ENCODE data around the gene CTPS2. TPM values are rescaled to one million over a fixed set of nuclear protein-coding genes. Genes with fewer than 3 reads are reported as not detected.
"Not testable (repeated sequence)": the region's sequence is repeated elsewhere in the genome, so short reads cannot be mapped to it uniquely, and the experiment has no call there.

Gene CTPS2
- polyA plus RNA-seq, 1 of the 3 experiments (the other 2 are of a cell fraction): 6.1 TPM

GRCh38 chrX:16585486-16586376, 126.7 kb downstream of the CTPS2 start:
- no peak for DNase-seq
- Histone ChIP-seq H3K4me2 (no peak overlapping the region), H3K27ac (ENCODE audit: low read depth in 2 of 2, low read length in 1 of 2) (no peak overlapping the region; a peak in 1 of 4 replicates), H4K20me1 (ENCODE audit: insufficient read depth) (no peaks in the 10 kb centered on the region), H3F3A (replicated peaks; ENCODE audit: insufficient read depth) (peaks cover 14% of the 10 kb centered on the region), H3K4me1 (ENCODE audit: control insufficient read depth in 1 of 2, insufficient read depth in 2 of 2, low read depth in 1 of 2, low read length in 1 of 2) (peaks cover 4% of the 10 kb centered on the region in 2 experiments; a peak in 3 of 4 replicates), H3K27me3 (ENCODE audit: insufficient read depth) (no peaks in the 10 kb centered on the region), H3K4me3 (ENCODE audit: low read depth in 2 of 2, low read length in 1 of 2) (no peak overlapping the region), H3K9me2 (no peaks in the 10 kb centered on the region), H3K9me3 (no peaks in the 10 kb centered on the region), H2AFZ (ENCODE audit: low read depth) (no peak overlapping the region), H3K79me2 (ENCODE audit: insufficient read depth) (no peaks in the 10 kb centered on the region), H3K36me3 (replicated peaks in 1 of 2; ENCODE audit: control insufficient read depth in 1 of 2, insufficient read depth in 2 of 2, low read length in 1 of 2) (peaks cover 0 to 20% of the 10 kb centered on the region in 2 experiments), H3K9ac (no peak overlapping the region)
- ChIA-PET POLR2A (no interaction called here), CTCF (interaction anchor here (2.0 kb wide), 1 partner anchor 141 kb away, joined by 5 read pairs; no protein-coding TSS in a partner anchor)
- peak; percentile 19; the same call in 1 of the 2 replicates for TF ChIP-seq YY1 (IDR thresholded peaks at IDR 0.05; ENCODE audit: low read depth)
- no peak for TF ChIP-seq SMC3 (IDR thresholded peaks at IDR 0.05; ENCODE audit: low read depth, low read length)
- 59% methylated on average over 7 of the region's 7 CpGs for WGBS (ENCODE audit: low lambda C conversion rate)

DNA sequence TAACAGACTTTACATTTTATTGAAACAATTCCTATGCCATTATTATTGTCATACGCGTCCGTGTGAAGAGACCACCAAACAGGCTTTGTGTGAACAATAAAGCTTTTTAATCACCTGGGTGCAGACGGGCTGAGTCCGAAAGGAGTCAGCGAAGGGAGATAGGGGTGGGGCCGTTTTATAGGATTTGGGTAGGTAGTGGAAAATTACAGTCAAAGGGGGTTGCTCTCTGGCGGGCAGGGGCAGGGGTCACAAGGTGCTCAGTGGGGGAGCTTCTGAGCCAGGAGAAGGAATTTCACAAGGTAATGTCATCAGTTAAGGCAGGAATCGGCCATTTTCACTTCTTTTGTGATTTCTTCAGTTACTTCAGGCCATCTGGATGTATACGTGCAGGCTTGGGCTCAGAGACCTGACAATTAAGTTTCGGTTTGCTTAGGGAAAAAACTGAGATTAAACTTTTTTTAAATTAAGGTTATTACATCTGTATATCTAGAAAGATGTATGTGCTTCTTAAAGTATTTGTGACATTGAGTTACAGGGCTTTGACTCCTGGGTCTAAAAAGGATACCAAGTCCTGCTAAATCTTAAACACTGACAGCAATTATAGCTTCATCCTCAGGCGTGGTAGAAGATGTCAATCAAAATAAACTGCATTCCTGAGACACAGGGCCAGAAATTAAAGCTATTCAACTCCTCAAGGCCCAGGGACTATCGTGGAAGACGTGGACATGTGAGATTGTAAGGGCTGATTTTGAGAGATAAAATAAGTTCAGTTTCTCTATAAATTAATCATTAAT, 132.3 kb downstream of the CTPS2 start:
- WGBS (ENCODE audit: low lambda C conversion rate): 72% methylated on average over 14 of the region's 14 CpGs
- H3K79me2 ChIP-seq (ENCODE audit: insufficient read depth); H3K9me3 ChIP-seq; H3K27me3 ChIP-seq (ENCODE audit: insufficient read depth); H3K4me1 ChIP-seq (ENCODE audit: control insufficient read depth in 1 of 2, insufficient read depth in 2 of 2, low read depth in 1 of 2, low read length in 1 of 2); H3K4me2 ChIP-seq; H3K36me3 ChIP-seq (replicated peaks in 1 of 2; ENCODE audit: control insufficient read depth in 1 of 2, insufficient read depth in 2 of 2, low read length in 1 of 2); H3F3A ChIP-seq (replicated peaks; ENCODE audit: insufficient read depth); H3K27ac ChIP-seq (ENCODE audit: low read depth in 2 of 2, low read length in 1 of 2); H4K20me1 ChIP-seq (ENCODE audit: insufficient read depth); H3K9me2 ChIP-seq; DNase-seq; H3K4me3 ChIP-seq (ENCODE audit: low read depth in 2 of 2, low read length in 1 of 2); POLR2A ChIA-PET: not testable (repeated sequence)
- Histone ChIP-seq H2AFZ (ENCODE audit: low read depth) (peak overlapping the region; percentile 5; the same call in 1 of the 2 replicates), H3K9ac (peak overlapping the region; percentile 2; the same call in 1 of the 2 replicates)
- CTCF ChIA-PET: interaction anchor here (1.1 kb wide), 1 partner anchor 135 kb away, joined by 3 read pairs; no protein-coding TSS in a partner anchor

- Histone ChIP-seq H3K4me1 (ENCODE audit: control insufficient read depth in 1 of 2, insufficient read depth in 2 of 2, low read depth in 1 of 2, low read length in 1 of 2) (no peaks in the 10 kb centered on the region), H2AFZ (ENCODE audit: low read depth) (peak overlapping the region; percentile 5; the same call in 1 of the 2 replicates), H3K79me2 (ENCODE audit: insufficient read depth) (no peaks in the 10 kb centered on the region), H3K9me3 (no peaks in the 10 kb centered on the region), H3K4me3 (ENCODE audit: low read depth in 2 of 2, low read length in 1 of 2) (no peak overlapping the region), H3K9me2 (no peaks in the 10 kb centered on the region), H3K36me3 (replicated peaks in 1 of 2; ENCODE audit: control insufficient read depth in 1 of 2, insufficient read depth in 2 of 2, low read length in 1 of 2) (no peaks in the 10 kb centered on the region), H3F3A (replicated peaks; ENCODE audit: insufficient read depth) (peaks cover 7% of the 10 kb centered on the region), H3K27ac (ENCODE audit: low read depth in 2 of 2, low read length in 1 of 2) (no peak overlapping the region), H3K9ac (no peak overlapping the region), H3K4me2 (no peak overlapping the region), H4K20me1 (ENCODE audit: insufficient read depth) (no peaks in the 10 kb centered on the region), H3K27me3 (ENCODE audit: insufficient read depth) (no peaks in the 10 kb centered on the region)
- whole genome bisulfite sequencing (ENCODE audit: low lambda C conversion rate): 63% methylated on average over 3 of the region's 3 CpGs
- CTCF ChIA-PET: interaction anchor here (1.1 kb wide), 1 partner anchor 135 kb away, joined by 3 read pairs; no protein-coding TSS in a partner anchor
- no peak for DNase-seq
- POLR2A ChIA-PET: no interaction called here
- TF ChIP-seq ELF1 (IDR thresholded peaks at IDR 0.05) (no peak), MEF2A (IDR thresholded peaks at IDR 0.05; ENCODE audit: borderline replicate concordance, low read depth) (no peak), FOSL2 (IDR thresholded peaks at IDR 0.05; ENCODE audit: borderline replicate concordance, low read depth) (no peak), EZH2phosphoT487 (IDR thresholded peaks at IDR 0.05; ENCODE audit: borderline replicate concordance, low read depth) (no peak), RCOR1 (IDR thresholded peaks at IDR 0.05; ENCODE audit: low read length) (no peak), RFX5 (IDR thresholded peaks at IDR 0.05; ENCODE audit: low read length) (no peak), YY1 (IDR thresholded peaks at IDR 0.05; ENCODE audit: low read depth) (no peak), SMC3 (IDR thresholded peaks at IDR 0.05; ENCODE audit: low read depth, low read length) (no peak), NFIC (IDR thresholded peaks at IDR 0.05; ENCODE audit: borderline replicate concordance) (no peak), FOXM1 (IDR thresholded peaks at IDR 0.05; ENCODE audit: low read depth) (no peak), SIN3A (IDR thresholded peaks at IDR 0.05; ENCODE audit: borderline replicate concordance, low read depth, low read length) (no peak), MXI1 (IDR thresholded peaks at IDR 0.05; ENCODE audit: low read depth, low read length) (no peak)
- TF ChIP-seq, protein P1, sequence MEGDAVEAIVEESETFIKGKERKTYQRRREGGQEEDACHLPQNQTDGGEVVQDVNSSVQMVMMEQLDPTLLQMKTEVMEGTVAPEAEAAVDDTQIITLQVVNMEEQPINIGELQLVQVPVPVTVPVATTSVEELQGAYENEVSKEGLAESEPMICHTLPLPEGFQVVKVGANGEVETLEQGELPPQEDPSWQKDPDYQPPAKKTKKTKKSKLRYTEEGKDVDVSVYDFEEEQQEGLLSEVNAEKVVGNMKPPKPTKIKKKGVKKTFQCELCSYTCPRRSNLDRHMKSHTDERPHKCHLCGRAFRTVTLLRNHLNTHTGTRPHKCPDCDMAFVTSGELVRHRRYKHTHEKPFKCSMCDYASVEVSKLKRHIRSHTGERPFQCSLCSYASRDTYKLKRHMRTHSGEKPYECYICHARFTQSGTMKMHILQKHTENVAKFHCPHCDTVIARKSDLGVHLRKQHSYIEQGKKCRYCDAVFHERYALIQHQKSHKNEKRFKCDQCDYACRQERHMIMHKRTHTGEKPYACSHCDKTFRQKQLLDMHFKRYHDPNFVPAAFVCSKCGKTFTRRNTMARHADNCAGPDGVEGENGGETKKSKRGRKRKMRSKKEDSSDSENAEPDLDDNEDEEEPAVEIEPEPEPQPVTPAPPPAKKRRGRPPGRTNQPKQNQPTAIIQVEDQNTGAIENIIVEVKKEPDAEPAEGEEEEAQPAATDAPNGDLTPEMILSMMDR (IDR thresholded peaks at IDR 0.05): no peak
- TF ChIP-seq, protein P2, sequence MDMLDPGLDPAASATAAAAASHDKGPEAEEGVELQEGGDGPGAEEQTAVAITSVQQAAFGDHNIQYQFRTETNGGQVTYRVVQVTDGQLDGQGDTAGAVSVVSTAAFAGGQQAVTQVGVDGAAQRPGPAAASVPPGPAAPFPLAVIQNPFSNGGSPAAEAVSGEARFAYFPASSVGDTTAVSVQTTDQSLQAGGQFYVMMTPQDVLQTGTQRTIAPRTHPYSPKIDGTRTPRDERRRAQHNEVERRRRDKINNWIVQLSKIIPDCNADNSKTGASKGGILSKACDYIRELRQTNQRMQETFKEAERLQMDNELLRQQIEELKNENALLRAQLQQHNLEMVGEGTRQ (IDR thresholded peaks at IDR 0.05; ENCODE audit: borderline replicate concordance, low read depth, low read length): no peak
Observed at GRCh38 chrX:16579517-16579916, 133.0 kb downstream of the CTPS2 start.

All from SK-N-SH (cell line).